GM12878 (cell line): Measurements from ENCODE around the gene CCHCR1. TPM values are rescaled to one million over a fixed set of nuclear protein-coding genes. Genes with fewer than 3 reads are reported as not detected.

Experiments used
- ATAC-seq: fragments of 200-7000 bp; cut with Tn5 transposase; 3 replicates; pipeline ENCODE4 v1.9.1; 2020; ENCODE audit warnings: mild to moderate bottlenecking, moderate library complexity
- BruUV-seq: library from RNA; stranded (reverse); fragments of 400-500 nt; replicated peaks from 2 replicates; lab custom pipeline; 2021; lab: Mats Ljungman, UMichigan
- CTCF ChIA-PET: fragments of 300-600 bp; sonication (Branson Sonifier 250); formaldehyde crosslinking; extraction: SDS; loops from one replicate; lab custom pipeline; 2021; ENCODE audit warnings: inconsistent platforms; lab: Yijun Ruan, JAX
- POLR2A ChIA-PET: fragments of 350-600 bp; formaldehyde crosslinking; extraction: SDS; loops from one replicate; lab custom pipeline; 2021; ENCODE audit warnings: inconsistent platforms; lab: Charles Lee
- RAD21 ChIA-PET: fragments of 300-600 bp; sonication (Branson Sonifier 250); formaldehyde crosslinking; loops from one replicate; lab custom pipeline; 2023; ENCODE audit warnings: antibody characterized with exemption; ENCODE audit not compliant: unreplicated experiment; lab: Charles Lee
- SMC1A ChIA-PET: fragments of 300-600 bp; sonication (Branson Sonifier 250); formaldehyde crosslinking; loops from one replicate; lab custom pipeline; 2023; ENCODE audit not compliant: unreplicated experiment, uncharacterized antibody; lab: Charles Lee
- DNase-seq: peaks from one replicate; pipeline ENCODE4 v3.0.0-alpha.2; 2011; ENCODE audit warnings: low read depth, low spot score
- FAIRE-seq: peaks from 3 replicates; lab custom pipeline; 2011; peaks lifted over from hg19 to GRCh38; lab: Jason Lieb, UNC
- H2AFZ ChIP-seq: 2 replicates; pipeline ENCODE4 v1.6.0; 2011; ENCODE audit warnings: low read depth, low read length, control low read depth; ENCODE audit not compliant: control insufficient read depth
- H3K27ac ChIP-seq: 2 replicates; pipeline ENCODE4 v1.5.1; 2011; ENCODE audit warnings: control low read depth; ENCODE audit not compliant: control insufficient read depth, insufficient read depth
- H3K27me3 ChIP-seq, 2 experiments: replicated peaks in 1 of 2; 2 replicates each; pipeline versions ENCODE4 v1.6.0 to v1.6.1; 2011; ENCODE audit warnings: low read length in 1 of 2; ENCODE audit not compliant: control insufficient read depth in 2 of 2, insufficient read depth in 2 of 2
- H3K36me3 ChIP-seq, 2 experiments: 2 replicates each; pipeline ENCODE4 v1.5.1; 2011; ENCODE audit warnings: low read length in 1 of 2; ENCODE audit not compliant: control insufficient read depth in 2 of 2, insufficient read depth in 2 of 2
- H3K4me1 ChIP-seq: 2 replicates; pipeline ENCODE4 v1.6.1; 2011; ENCODE audit warnings: mild to moderate bottlenecking, low read length, moderate library complexity, mixed read lengths; ENCODE audit not compliant: control insufficient read depth, insufficient read depth
- H3K4me2 ChIP-seq: 2 replicates; pipeline ENCODE4 v1.6.0; 2011; ENCODE audit warnings: control low read depth; ENCODE audit not compliant: control insufficient read depth, insufficient read depth
- H3K4me3 ChIP-seq: fragments of 200-600 bp; sonication (generic); 2 replicates; pipeline ENCODE4 v1.5.1; 2016
- H3K79me2 ChIP-seq: 2 replicates; pipeline ENCODE4 v1.6.0; 2011; ENCODE audit warnings: low read length; ENCODE audit not compliant: control insufficient read depth, insufficient read depth
- H3K9ac ChIP-seq: 2 replicates; pipeline ENCODE4 v1.8.0; 2011; ENCODE audit warnings: low read length, control low read depth, mixed read lengths; ENCODE audit not compliant: control insufficient read depth, insufficient read depth
- H3K9me3 ChIP-seq: replicated peaks from 3 replicates; pipeline ENCODE4 v1.5.1; 2011; ENCODE audit warnings: mild to moderate bottlenecking, low read length; ENCODE audit not compliant: control insufficient read depth, insufficient read depth
- H4K20me1 ChIP-seq: 2 replicates; pipeline ENCODE4 v1.6.0; 2011; ENCODE audit not compliant: control insufficient read depth, insufficient read depth
- CHD1 ChIP-seq: IDR thresholded peaks from 2 replicates; pipeline ENCODE4 v1.6.1; 2012; ENCODE audit warnings: low read depth, low read length, improper control_type of control experiment
- ELK1 ChIP-seq: IDR thresholded peaks from 2 replicates; pipeline ENCODE4 v1.6.1; 2012; ENCODE audit warnings: low read depth, low read length, improper control_type of control experiment
- EZH2 ChIP-seq: IDR thresholded peaks from 2 replicates; pipeline ENCODE4 v1.6.1; 2012; ENCODE audit warnings: low read depth, mild to moderate bottlenecking, control low read depth, inconsistent platforms, low read length, borderline replicate concordance; ENCODE audit not compliant: control insufficient read depth
- FOXM1 ChIP-seq: IDR thresholded peaks from 2 replicates; pipeline ENCODE4 v1.6.1; 2012; ENCODE audit warnings: low read depth, mild to moderate bottlenecking, inconsistent platforms, low read length, moderate library complexity
- IRF4 ChIP-seq: IDR thresholded peaks from 2 replicates; pipeline ENCODE4 v1.6.1; 2011; ENCODE audit warnings: low read depth, low read length
- IRF5 ChIP-seq: fragments of 450-650 bp; IDR thresholded peaks from 2 replicates; pipeline ENCODE4 v1.6.1; 2017; ENCODE audit warnings: borderline replicate concordance
- KLF5 ChIP-seq: fragments of 450-650 bp; IDR thresholded peaks from 2 replicates; pipeline ENCODE4 v1.6.1; 2014; ENCODE audit warnings: mild to moderate bottlenecking; ENCODE audit not compliant: partially characterized antibody
- MEF2A ChIP-seq: IDR thresholded peaks from 2 replicates; pipeline ENCODE4 v1.6.1; 2011; ENCODE audit warnings: low read depth, mild to moderate bottlenecking, low read length, moderate library complexity; ENCODE audit not compliant: insufficient read depth
- MXI1 ChIP-seq: fragments of 150-350 bp; IDR thresholded peaks from 2 replicates; pipeline ENCODE4 v1.6.1; 2011; ENCODE audit warnings: low read depth, mild to moderate bottlenecking, inconsistent platforms, low read length, improper control_type of control experiment
- PBX3 ChIP-seq: IDR thresholded peaks from 2 replicates; pipeline ENCODE4 v1.6.1; 2011; ENCODE audit warnings: mild to moderate bottlenecking, low read depth, low read length, moderate library complexity; ENCODE audit not compliant: insufficient replicate concordance
- RFX5 ChIP-seq: IDR thresholded peaks from 2 replicates; pipeline ENCODE4 v1.6.1; 2011; ENCODE audit warnings: low read depth, low read length, improper control_type of control experiment
- SMAD1 ChIP-seq: fragments of 450-650 bp; IDR thresholded peaks from 2 replicates; pipeline ENCODE4 v1.6.1; 2018; ENCODE audit warnings: mild to moderate bottlenecking, low read depth; ENCODE audit not compliant: partially characterized antibody
- SMC3 ChIP-seq: IDR thresholded peaks from 2 replicates; pipeline ENCODE4 v1.6.1; 2011; ENCODE audit warnings: low read length, improper control_type of control experiment, borderline replicate concordance
- YBX1 ChIP-seq: fragments of 450-650 bp; IDR thresholded peaks from 2 replicates; pipeline ENCODE4 v1.6.1; 2016; ENCODE audit warnings: antibody characterized with exemption
- YY1 ChIP-seq: IDR thresholded peaks from 2 replicates; pipeline ENCODE4 v1.6.1; 2011; ENCODE audit warnings: low read depth, mild to moderate bottlenecking, low read length
- ZSCAN29 ChIP-seq: fragments of 450-650 bp; IDR thresholded peaks from 2 replicates; pipeline ENCODE4 v1.6.1; 2017; ENCODE audit warnings: mild to moderate bottlenecking, moderate library complexity
- WGBS: methylation state at CpG from one replicate; pipeline ENCODE4 v1.1.6; 2016; ENCODE audit warnings: low lambda C conversion rate; ENCODE audit not compliant: insufficient replicate concordance, insufficient coverage; ENCODE audit errors: missing lambda C conversion rate; 5-methylcytosine and 5-hydroxymethylcytosine counted together
- in situ Hi-C: fragments of 300-500 bp; cut with MboI; formaldehyde crosslinking; loops from 9 replicates; pipeline ENCODE4 v1.14.3; 2018; ENCODE audit warnings: mixed read lengths
- intact Hi-C: fragments of 100-400 bp; cut with micrococcal nuclease; formaldehyde crosslinking; loops from one replicate; pipeline ENCODE4 v1.14.2; 2022; ENCODE audit not compliant: unreplicated experiment
- polyA plus RNA-seq, 11 experiments: library from polyadenylated mRNA; depleted of rRNA in 4 of 11; unstranded in 6 of 11; stranded (reverse) in 5 of 11; fragments of >200 nt; fragmentation: Nextera tagmentation in 4 of 11; fragmentation: Illumina TruSeq in 1 of 11; extraction: Ambion mirVana in 4 of 11; extraction: Trizol in 1 of 11; gene quantifications; 1 replicate in 1 of 11; 2 replicates in 10 of 11; pipeline versions ENCODE4 v1.2.1 to v1.2.3, GENCODE V29; 2011 to 2016; ENCODE audit warnings: inconsistent platforms in 2 of 11, missing spikeins in 2 of 11, low read depth in 1 of 11
- total RNA-seq, 4 experiments: library from RNA; depleted of rRNA in 3 of 4; stranded (reverse); fragments of >200 nt in 3 of 4; fragmentation: Illumina TruSeq in 1 of 4; extraction: Trizol in 1 of 4; gene quantifications; 2 replicates each; pipeline versions ENCODE4 v1.2.1 to v1.2.3, GENCODE V29; 2013 to 2021

Gene CCHCR1
- total and polyA plus RNA-seq, 10 of the 15 experiments (the other 5 are each of a cell fraction or from before 2014, with no cell fraction given) = 1.0 to 35.2 (median 24.7) TPM

GRCh38 chr6:31107052-31107451 lies 50.5 kb downstream of the CCHCR1 start:
- Histone ChIP-seq H3K27ac (no peak overlapping the region), H3K27me3 (peaks cover 0 to 1% of the 10 kb centered on the region in 2 experiments; a peak in 2 of 4 replicates), H3K4me3 (no peak overlapping the region), H2AFZ (no peak overlapping the region), H3K9ac (no peak overlapping the region), H4K20me1 (no peaks in the 10 kb centered on the region), H3K79me2 (no peaks in the 10 kb centered on the region), H3K9me3 (no peaks in the 10 kb centered on the region), H3K4me2 (no peak overlapping the region), H3K4me1 (no peaks in the 10 kb centered on the region), H3K36me3 (no peaks in the 10 kb centered on the region)
- FAIRE-seq = no peak
- POLR2A ChIA-PET = no interaction called here
- RAD21 ChIA-PET = no interaction called here
- no peak for DNase-seq
- CTCF ChIA-PET = no interaction called here
- ATAC-seq = no peak
- TF ChIP-seq PBX3 (no peak), IRF5 (no peak), EZH2 (no peak), YBX1 (no peak), SMAD1 (no peak), IRF4 (no peak), YY1 (no peak), SMC3 (no peak), MEF2A (no peak), MXI1 (no peak), RFX5 (no peak), ZSCAN29 (no peak), ELK1 (no peak), CHD1 (no peak), KLF5 (no peak), FOXM1 (no peak)
- intact Hi-C loops = no loop called here
- BruUV-seq = no TSS peak
- in situ Hi-C loops = no loop called here
- WGBS = 33% methylated on average over 4 of the region's 4 CpGs
- SMC1A ChIA-PET = no interaction called here
